Astrocyte of the spinal cord (primary cell): ENCODE data around the gene SLC10A2.

ENCODE experiments used
- DNase-seq: peaks from one replicate; pipeline ENCODE4 v3.0.0; 2011; ENCODE audit warnings: low read depth, low spot score
- H3K4me3 ChIP-seq: 2 replicates; pipeline ENCODE4 v1.5.1; 2011; ENCODE audit warnings: low read depth, mild to moderate bottlenecking, low read length, moderate library complexity
- in situ Hi-C: cut with HindIII; loops from 2 replicates; pipeline ENCODE4 v1.10.0; 2017; ENCODE audit warnings: low sequenced_read_pairs
- TF ChIP-seq, protein P1 (sequence below): IDR thresholded peaks from 2 replicates; pipeline ENCODE4 v1.5.1; 2012; ENCODE audit warnings: low read depth, mild to moderate bottlenecking, low read length, inconsistent platforms

The SLC10A2 gene

DNA sequence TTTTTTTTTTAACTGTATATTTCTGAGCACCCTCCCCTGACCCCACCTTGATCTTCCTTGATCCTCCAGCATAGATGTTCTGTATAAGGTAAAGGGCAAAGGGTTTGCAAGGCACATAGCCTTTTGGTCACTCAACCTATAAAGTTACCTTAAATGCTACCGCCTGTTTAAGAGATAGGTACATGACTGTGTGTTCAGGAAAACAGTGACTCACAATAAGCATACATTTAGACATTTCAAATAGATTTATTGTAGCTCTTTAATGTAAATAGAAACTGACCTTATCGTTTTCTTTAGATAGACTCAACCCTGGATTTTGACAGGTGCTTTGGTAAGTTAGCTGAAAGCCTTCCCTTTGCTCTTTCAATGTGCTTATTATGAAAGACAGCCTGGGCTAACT is 15.2 kb upstream of the SLC10A2 start:
- H3K4me3 ChIP-seq: no peak overlapping the region
- TF ChIP-seq, protein P1, sequence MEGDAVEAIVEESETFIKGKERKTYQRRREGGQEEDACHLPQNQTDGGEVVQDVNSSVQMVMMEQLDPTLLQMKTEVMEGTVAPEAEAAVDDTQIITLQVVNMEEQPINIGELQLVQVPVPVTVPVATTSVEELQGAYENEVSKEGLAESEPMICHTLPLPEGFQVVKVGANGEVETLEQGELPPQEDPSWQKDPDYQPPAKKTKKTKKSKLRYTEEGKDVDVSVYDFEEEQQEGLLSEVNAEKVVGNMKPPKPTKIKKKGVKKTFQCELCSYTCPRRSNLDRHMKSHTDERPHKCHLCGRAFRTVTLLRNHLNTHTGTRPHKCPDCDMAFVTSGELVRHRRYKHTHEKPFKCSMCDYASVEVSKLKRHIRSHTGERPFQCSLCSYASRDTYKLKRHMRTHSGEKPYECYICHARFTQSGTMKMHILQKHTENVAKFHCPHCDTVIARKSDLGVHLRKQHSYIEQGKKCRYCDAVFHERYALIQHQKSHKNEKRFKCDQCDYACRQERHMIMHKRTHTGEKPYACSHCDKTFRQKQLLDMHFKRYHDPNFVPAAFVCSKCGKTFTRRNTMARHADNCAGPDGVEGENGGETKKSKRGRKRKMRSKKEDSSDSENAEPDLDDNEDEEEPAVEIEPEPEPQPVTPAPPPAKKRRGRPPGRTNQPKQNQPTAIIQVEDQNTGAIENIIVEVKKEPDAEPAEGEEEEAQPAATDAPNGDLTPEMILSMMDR: no peak
- DNase-seq: no peak
- in situ Hi-C loops: no loop called here

DNA sequence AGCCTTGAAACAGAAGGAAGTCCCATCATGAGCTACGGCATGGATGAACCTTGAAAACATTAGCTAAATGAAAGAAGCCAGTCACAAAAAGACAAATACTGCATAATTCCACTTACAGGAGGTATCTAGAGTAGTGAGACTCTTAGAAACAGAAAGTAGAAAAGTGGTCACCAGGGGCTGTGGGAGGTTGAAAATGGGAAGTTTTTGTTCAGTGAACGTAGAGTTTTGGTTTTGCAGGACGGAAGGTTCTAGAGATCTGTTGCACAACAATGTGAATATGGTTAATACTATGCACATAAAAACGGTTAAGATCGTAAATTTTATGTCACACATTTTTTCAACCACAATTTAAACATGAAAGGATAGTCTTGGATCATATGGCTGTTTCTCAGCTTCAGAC is 11.9 kb upstream of the SLC10A2 start:
- TF ChIP-seq, protein P1: no peak
- in situ Hi-C loops: no loop called here
- no peak for DNase-seq
- no peak overlapping the region for H3K4me3 ChIP-seq

DNA sequence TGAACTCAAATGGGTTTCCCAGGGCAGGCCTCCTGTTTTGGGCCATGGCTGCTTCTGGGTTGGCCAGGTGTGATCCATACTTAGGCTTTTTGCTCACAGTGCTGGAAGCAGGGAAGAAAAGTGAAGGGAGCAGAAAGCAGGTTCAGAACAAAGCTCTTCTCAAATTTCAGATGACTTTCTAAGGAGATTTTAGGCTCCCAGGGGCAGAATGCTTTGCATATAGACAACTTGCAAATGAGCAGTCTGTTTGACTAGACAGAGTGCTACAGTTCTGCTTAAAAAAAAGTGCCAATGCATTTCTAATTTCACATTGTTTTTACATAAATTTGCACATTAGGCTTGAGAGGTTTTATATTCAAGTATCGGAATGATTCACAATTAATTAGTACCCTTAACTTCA is 2.6 kb upstream of the SLC10A2 start:
- DNase-seq: no peak
- TF ChIP-seq, protein P1: no peak
- H3K4me3 ChIP-seq: no peak overlapping the region
- in situ Hi-C loops: no loop called here

DNA sequence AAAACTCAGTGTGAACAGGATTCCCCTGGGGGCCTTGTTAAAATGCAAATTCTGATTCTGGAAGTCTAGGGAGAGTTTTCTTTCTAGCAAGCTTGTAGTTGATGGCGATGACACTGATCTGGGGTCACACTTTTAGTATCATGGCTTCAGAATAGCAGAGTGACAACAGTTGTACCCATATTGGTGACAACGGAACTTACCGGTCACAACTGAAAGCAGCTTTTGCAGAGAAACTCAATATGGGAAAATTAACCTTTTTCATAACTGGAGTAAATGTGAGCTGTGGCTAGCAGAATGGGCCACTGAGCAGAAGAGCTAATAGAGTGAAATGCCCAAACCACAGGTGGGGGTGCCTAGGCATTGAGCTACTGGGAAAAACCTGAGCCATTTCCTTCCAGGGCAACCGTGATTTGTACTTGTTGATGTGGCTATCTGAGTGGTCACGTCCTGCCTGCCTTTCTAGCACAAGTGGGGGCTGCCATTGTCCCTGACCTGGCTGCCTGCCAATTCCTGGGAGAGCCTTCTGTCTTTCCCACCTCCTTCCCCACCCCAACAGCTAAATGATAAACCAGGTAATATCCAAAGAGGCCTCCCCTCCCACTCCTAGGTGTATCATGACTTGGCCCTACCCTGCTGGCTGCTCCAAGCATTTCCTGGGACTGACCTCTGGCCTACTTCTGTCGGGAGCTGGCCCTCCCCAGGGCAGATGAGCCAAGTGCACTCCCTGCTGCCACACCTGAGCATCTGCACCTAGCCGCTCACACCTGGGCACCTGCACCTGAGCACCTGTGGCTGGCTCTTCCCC is 1.7 kb upstream of the SLC10A2 start:
- in situ Hi-C loops: no loop called here
- TF ChIP-seq, protein P1: no peak
- no peak overlapping the region for H3K4me3 ChIP-seq
- DNase-seq: no peak

DNA sequence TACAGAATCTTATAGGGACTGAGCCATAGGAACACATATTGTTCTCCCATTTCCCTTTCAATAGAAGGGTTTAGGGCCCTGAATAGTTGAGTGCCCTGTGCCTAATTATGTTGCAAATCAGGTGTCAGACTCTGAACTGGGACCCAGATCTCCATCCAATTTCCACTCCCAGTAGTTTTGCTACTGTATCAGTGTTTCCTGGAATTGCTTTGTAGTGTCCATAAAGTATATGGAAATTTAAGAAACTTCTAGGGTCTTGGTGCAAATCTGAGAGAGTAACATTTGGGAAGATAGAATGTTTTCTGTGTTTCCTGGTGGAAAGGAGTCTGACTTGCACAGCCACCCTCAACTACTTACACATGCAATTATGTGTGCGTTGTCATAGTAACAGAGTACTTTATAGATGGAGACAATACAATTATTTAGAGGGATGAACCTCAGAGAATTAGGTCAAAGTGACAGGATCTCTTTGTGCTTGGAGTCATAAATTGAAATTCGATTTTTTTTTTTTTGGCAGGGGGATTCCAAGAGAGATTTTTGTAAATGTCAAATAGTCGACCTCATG is 646 bp upstream of the SLC10A2 start:
- H3K4me3 ChIP-seq: no peak overlapping the region
- TF ChIP-seq, protein P1: no peak
- in situ Hi-C loops: no loop called here
- DNase-seq: no peak

DNA sequence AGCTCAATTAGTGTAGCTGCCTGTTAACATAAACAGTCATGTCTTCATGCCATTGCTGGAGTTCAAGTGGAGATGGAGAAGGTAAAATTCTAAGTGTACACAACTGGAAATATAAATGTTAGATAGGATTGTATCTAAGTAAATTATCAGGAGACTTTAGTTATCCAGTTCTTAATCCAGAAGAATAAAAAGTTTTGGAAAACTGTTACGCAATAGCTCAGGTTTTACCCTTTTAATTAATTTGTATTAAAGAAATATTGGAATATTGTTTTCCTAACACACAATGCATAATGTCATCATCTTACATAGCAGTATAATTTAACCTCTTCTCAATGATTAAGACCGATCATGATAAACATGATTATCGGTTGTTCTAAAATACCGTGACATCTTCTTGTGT is 2.8 kb downstream of the SLC10A2 start:
- in situ Hi-C loops: no loop called here
- no peak for DNase-seq
- no peak overlapping the region for H3K4me3 ChIP-seq
- TF ChIP-seq, protein P1: no peak
